GM21360 (cell line): ENCODE measurements around the gene TMC3.

Experiments
- ATAC-seq: cut with Tn5 transposase; IDR thresholded peaks from one replicate; pipeline ENCODE4 v1.9.1; 2021; ENCODE audit warnings: mild to moderate bottlenecking, moderate library complexity; ENCODE audit not compliant: unreplicated experiment

The TMC3 gene

DNA sequence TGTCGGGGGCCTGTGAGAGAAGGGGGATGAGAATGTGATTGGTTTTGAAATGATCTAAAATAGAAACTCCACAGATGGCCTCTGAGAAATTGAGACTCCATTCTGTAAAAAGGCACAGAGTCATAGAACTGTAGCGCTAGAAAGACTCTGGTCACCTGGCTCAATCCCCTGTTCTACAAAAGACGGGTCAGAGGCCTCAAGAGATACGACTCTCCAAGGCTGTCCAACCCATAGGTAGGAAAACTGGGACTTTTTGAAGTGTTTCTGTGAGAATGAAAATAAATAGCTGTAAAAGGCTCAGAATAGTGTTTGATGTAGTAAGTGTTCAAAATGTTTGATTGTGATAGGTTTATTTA is 11.7 kb upstream of the TMC3 start:
- no peak for ATAC-seq

DNA sequence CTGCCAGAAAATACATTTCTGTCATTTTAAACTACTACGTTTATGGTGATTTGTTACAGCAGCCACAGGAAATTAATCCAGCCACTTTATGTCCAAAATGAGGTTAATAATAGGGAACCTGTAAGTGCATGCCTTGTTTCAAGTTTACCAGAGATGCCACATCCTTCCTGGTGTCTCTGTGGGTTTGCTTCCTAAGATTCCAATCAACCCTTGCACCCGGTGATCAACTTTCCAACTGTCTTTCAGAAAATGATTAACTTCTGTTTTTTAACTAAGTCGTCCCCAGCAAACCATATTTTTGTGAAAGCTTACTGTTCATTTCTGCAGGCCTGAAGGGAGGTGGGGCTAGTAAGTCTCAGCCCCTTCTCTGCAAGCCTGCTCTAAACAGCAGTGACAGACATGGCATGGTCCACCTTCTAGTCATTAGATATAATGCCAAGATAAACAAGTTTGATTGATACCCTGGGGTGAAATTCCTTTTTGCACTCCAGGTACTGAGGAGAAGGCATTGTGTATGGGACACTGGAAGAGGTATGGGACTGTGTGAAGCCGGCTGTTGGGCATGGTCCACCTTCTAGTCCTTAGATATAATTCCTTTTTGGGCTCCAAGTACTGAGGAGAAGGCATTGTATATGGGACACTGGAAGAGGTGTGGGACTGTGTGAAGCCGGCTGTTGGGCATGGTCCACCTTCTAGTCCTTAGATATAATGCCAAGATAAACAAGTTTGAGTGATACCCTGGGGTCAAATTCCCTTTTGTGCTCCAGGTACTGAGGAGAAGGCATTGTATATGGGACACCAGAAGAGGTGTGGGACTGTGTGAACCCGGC is 11.1 kb upstream of the TMC3 start:
- no peak for ATAC-seq

DNA sequence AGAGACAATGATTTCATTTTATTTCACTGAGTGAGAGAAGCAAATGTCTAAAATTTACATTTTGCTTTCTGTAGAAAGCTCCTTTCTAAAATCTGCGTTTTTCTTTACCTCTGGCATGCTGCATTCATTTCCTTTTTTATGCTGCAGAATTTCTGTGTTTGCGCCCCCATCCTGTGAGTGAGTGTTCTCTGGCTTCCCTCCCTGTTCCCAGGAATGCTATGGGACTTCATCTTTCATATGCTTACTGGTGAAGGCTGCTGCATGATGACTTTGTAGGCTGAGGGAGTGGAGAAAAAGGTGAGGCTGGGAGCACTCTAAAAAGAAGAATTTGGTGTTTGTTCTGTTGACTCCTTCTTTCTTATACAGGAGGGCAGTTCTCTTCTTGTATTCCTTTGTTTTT is 7.7 kb upstream of the TMC3 start:
- no peak for ATAC-seq

DNA sequence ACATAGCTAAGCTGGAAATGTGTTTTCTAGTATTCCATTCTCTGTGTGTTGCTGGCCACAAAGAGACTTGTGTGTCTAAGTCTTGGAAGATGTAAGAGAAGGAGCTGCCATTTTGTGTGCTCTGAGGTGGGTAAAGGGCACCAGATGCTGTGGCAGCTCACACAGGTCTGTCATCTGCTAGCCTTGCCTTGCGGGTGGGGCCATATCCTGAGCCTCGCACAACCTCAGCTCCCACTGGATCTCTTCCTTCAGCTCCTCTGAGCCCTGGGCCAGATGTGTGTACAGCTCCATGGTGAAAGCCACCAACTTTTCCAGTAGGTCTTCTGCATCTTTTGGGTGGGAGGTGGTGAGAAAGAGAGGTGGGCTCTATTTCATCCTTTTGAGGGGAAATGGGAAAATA is 6.7 kb upstream of the TMC3 start:
- ATAC-seq = no peak

DNA sequence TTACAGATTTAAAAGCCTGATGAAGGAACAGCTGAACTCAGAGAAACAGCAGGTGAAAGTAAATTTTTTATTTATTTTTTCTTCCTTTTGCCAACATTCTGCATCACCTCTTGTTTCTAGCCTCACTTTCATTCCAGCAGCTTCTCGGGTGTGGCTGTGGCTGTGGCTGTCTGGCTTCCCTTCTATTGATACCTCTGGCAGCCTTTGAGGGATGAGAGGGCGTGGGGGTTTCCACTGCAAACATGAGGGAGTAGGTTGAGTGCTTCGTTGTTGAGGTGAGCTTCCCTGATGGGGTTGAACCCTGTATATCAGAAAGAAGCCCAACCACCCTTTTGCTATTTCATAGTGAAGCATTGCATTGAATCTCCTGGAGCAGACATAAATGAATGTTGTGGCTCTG is 6.2 kb upstream of the TMC3 start:
- no peak for ATAC-seq

DNA sequence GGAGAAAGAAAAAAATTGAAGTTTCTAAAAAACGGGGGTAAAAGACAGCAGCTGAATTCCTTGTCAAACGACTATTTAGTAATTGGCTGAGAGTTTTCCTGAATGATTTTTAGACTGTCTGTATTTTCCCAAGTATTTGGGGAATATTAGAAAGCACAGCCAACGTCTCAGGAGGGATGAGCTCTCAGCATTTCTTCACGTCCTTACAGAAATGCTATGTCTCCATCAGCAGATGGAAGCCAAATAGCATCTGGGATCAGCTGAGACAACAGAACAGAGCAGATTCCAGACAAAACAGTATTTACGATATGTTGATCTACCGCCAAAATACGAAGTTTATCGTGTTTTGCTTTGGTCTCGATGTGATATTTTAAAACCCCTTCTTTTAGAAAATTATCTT is 5.3 kb upstream of the TMC3 start:
- no peak for ATAC-seq

DNA sequence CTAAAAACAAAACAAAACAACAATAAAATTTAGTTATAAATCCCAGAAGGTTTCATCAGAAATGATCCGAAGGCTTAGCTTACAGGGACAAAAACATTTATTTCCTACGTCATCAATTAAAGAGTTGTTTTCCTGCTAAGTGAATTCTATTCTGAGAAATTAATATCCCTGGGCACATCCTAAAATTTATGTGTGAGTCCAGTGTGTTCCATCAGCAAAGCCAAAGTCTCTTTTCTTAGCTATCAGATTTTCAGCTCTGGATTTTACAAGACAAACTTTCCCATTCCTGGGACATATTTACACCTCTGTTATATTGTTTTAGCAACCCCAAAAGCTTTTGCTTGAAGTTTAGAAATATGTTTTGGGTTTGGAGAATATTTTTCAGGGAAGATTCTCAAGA is 4.4 kb upstream of the TMC3 start:
- no peak for ATAC-seq

DNA sequence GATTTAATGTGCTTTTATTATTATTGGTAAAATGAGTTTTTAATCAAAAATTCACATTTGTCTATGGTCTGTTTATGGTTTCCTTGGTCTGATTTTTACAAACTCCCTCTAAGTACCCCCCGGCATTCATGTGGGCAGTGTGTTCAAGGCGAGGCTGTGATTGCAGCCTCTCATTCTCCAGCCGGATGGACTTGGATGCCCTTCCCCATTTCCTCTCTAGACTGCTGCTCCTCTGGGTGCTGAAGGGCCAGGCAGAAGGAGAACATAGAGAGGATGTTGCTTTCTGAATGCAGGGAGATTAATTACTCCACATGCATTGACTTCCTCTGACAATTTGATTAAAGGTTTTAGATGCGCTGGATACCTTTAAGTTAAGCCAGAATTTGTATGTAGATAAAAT is 3.9 kb upstream of the TMC3 start:
- ATAC-seq = no peak

DNA sequence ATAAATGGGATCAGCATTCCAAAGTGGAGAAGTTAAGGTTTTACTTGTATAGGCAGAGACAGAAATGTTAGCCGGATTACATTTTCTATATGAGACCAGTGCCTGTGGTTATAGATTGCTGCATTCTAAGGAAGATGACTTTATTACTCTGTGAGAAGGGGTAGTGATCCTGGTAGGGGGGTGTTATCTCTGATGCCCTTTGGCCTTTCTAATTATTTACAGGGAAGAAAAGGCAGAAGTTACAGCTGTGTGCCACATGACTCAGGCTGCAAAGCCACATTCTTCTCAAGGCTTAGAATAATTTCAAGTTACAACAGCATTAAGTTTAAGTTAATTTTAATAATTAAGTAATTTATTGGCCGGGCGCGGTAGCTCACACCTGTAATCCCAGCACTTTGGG is 2.2 kb upstream of the TMC3 start:
- ATAC-seq = no peak

DNA sequence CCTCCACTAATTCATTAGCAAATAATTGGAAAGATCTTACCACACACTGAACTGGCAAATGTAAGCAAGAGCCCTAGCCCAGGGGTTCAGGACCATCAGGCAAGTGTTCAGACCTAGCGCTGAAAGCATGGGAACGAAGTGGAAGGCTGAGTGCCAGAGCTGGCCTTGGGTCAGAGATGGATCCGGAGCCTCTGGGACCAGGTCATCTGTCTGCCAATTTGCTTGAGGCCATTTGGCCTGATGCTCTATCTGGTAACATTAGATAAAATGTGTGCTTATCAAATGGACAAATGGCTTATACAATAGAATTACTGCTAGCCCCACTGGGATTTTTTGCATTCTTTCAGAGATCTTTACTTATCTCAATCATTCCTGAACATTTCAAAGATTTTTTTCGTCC is 1.4 kb upstream of the TMC3 start:
- no peak for ATAC-seq

DNA sequence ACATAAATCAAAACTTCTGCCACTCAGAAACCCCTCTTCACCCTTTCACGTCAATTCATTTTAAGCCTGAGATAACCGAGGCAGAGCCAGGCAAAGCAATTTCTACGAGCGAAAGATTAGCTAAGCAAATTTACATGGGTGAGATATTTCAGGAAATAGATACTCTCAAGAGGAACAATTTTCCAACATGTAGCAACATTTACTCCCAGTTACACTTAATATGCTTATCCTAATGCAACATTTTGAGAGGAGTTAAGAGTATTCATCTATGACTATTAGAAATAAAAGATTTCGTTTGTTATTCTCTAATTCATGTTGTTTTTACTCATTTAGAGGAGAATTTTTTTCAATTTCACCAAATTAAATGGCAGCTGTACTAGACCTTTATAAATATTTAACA is 837 bp downstream of the TMC3 start:
- no peak for ATAC-seq

DNA sequence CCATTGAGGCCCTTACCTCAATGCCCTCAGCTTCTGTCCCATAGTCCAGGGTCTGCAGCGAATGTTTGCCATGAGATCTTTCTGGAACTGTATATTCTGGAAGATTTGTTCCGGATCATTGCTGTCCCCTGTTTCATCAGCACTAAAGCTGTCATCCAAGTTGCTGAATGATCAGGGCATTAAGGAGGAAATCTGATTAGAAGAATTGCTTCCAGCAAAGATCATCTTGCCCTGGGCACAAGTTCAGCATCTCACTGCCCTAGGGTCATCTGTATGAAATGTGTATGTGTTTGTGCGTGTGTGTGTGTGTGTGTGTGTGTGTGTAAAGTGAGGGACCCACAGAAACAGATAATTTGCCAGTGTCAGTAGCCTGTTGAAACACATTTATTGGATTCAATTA is 1.4 kb downstream of the TMC3 start:
- ATAC-seq = no peak

DNA sequence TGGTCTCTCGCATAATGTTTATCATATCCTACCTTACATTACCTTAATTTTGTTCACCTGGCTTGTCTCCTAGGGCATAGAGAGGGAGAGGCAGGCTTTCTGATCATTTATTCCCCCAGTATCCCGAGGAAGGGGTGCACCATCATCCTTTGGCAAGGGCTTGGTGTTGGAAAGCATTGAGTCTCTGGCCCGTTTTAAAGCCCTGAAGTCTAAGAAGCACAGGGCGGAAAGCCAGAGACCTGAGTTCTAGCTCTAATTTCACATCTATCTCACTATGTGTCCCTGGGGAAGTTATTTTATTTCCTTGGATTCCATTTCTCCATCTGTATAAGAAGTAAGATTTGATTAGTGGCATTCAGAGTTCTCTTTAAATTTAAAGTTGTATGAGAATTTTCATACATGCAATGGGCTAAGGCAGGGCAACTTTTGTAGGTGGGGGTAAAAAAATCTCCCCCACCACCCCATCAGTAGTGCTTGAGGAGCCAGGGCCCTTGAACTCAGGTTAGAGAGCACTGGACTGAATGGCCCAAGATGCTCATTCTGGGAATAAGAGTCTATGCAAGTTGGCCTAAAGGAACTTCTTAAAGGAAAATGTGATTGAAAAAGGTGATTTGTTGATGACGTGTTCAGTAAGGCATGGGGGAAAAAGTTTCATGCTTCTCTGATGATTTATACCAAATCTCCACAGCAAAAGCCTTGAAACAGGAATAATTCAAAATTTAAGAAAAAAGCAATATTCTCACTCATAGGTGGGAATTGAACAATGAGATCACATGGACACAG is 10.1 kb downstream of the TMC3 start:
- ATAC-seq = no peak

DNA sequence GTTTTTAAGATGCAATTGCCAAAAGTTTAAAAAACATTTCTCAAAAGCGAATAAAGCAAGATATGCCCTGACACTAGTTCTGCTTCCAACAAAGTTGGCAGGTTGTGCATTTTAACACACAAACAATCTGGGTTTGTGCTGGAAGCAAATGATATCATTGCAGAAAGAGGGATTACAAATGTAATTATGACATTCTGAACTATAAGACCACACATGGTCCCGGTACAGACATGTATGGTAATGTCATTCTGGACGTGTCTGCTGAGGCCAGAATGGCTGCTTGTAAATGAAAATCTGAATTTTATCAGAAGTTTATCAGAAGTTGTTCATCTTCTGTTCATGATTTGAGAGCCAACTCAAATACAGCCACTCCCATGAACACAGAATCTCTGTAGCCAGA is 10.7 kb downstream of the TMC3 start:
- no peak for ATAC-seq

DNA sequence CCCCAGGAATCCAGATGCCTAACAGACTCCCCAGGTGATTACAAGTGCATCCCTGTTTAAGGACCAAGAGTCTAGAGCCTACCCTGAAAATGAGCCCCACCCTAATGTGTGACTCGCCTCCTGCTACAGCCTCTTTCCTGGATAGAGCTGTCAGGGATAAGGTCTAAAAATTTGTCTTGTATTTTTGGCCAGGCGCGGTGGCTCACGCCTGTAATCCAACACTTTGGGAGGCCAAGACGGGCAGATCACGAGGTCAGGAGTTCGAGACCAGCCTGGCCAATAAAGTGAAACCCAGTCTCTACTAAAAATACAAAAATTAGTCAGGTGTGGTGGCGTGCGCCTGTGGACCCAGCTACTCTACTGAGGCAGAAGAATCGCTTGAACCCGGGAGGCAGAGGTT is 11.2 kb downstream of the TMC3 start:
- ATAC-seq = no peak

DNA sequence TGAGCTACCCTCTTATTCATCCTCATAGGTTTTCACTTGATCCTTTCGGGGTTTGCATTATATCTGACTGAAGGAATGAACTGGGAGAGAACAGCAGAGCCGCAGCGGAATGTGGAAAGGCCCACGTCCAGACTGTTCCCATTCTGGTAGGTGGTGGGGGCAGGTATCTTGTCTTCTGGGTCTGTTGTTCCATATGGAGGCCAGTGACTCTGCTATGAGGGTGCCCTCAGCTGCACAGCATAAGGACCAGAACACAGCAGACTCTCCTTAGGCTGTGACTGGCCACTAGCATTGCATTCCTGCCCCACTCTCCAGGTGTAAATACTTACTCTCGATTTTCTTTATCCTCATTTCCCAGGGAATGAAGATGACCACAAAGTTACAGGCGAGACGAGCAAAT is 12.1 kb downstream of the TMC3 start:
- no peak for ATAC-seq

DNA sequence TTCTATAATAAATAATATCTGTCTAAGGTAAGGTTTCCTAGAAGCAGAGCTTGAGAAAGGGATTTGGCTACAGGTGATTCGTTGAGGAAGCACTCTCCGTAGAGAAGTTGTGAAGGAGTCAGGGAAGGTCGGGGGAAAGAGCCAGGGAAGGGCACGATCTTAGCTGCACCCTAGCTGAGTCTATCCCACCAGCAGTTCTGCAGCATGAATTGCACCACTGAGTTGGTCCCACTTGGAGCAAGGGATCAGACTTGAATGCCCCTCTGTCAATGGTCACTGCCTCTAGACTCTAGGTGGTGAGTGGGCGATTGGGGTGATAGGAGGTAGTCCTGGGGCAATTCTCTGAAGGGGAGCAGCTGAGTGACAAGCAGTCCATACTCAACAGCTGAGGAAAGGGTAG is 13.5 kb downstream of the TMC3 start:
- no peak for ATAC-seq

DNA sequence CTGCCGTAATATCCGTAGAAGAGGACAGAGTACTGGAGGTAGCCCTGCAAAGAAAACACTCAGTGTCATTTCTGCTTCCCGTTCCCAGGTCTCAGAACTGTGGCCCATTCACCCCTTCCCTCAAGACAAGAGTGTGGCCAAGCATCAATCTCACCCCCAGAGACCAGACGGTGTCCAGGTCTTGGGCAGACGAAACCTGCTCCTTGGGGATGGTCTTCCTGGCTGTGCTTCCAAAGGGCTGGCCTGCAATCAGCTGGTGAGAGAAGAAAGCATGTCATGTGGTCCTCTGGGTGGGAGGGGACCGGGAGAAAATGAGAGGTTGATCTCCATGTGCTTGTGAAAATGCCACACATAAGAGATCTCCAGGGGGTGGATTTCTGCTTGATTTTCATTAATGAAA is 15.8 kb downstream of the TMC3 start:
- ATAC-seq = no peak

DNA sequence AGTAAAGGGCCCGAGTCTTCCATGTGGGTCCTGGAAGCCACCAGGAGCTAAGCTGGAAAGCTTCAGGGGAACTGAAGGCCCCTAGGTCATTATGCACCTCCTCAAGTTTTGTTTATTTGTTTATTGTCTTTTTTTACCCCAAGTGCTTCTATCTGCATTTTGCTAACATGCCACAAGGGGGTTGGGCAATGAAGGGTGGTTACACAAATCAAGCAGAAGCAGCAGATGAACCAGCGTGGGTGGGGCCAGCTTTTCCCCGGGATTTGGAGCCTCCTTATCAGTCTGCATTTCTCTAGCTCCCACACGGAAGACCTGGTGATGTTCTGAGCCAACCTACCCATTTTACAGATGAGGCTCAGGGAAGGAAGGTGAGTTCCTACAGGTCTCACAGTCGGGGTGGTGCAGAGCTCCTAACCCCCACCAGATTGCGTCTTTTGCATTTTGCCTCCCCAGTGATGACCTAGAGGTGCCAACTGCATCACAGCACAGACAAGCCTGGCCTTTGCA is 16.8 kb downstream of the TMC3 start:
- no peak for ATAC-seq

DNA sequence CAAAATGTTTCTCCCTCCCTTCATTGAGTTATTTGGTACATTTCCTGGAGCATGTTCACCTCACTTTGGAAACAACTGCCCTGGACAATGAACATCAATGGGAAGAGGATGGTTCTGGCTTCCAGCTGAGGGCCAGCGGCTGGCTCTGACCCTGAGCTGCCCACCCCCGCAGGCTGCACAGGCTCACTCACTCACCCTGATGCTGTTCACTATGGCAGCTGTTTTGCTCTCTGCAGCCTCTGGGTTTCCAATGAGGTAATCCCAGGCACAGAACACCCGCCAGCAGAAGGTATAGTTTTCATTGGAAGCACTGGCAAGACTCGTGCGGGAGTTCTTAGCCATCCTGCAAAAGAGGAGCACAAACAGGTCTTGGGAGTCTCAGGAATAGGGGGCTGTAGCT is 17.8 kb downstream of the TMC3 start:
- no peak for ATAC-seq

DNA sequence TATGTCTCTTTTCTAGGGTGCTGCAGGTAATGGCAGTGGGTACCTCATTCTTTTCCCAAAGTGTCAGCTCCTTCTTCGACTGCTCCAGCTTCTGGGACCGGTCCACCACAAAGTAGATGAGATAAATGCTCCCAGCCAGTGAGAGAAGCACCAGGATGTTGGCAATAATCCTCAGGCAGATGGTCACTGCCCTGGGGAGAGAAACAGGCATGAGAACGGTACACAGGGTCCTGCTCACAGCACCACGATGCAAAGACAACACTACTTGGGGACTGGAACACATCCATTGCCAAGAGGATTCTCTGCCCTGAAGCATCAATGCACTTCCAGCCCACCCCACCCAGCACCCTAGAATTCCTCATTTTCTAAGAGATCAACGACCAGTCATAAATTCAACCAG is 22.4 kb downstream of the TMC3 start:
- ATAC-seq = no peak

DNA sequence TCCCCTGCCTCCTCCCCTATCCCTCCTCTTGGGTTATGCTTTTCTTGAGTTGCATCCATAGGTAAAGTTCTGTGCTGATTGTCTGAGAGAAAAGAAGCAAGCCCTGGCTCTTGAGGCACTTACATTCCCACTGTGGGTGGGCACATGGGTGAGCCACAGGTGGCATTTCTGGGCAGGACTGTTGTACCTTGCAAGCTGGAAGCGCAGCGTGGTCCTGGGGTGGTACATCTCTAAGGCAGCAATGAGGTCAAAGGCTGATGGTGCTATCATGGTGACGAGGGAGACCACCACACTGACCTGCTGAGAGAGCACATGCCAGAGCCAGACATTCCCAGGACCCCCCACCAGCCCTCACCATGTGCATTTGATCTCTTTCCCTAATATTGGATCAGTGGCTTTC is 24.7 kb downstream of the TMC3 start:
- no peak for ATAC-seq
